ENCODE results near the gene GAS7. TPM values are rescaled to one million over a fixed set of nuclear protein-coding genes. Genes with fewer than 3 reads are reported as not detected.

GAS7 gene
- total RNA-seq, 2 donors from 2014 or later = 1.1 to 5.2 TPM

GRCh38 chr17:10041916-10042588 is 156.4 kb downstream of the GAS7 start:
- Mint-ChIP-seq H3K27me3 (peaks cover 12% of the 10 kb centered on the region), H3K27ac (no peak overlapping the region), H3K4me3 (no peak overlapping the region), H3K36me3 (ENCODE audit: low read depth) (peaks cover 4% of the 10 kb centered on the region), H3K4me1 (peaks cover 3% of the 10 kb centered on the region)
- no peaks in the 10 kb centered on the region for H3K9me3 ChIP-seq (ENCODE audit: control insufficient read depth, low read length, poor library complexity, severe bottlenecking)
- ATAC-seq = no peak
- DNase-seq = no peak

GRCh38 chr17:10041287-10041612 is 157.2 kb downstream of the GAS7 start:
- Mint-ChIP-seq H3K4me1 (peaks cover 3% of the 10 kb centered on the region), H3K4me3 (no peak overlapping the region), H3K27ac (no peak overlapping the region), H3K27me3 (peaks cover 20% of the 10 kb centered on the region), H3K36me3 (ENCODE audit: low read depth) (peaks cover 4% of the 10 kb centered on the region)
- ATAC-seq (no peak), DNase-seq (no peak)
- no peaks in the 10 kb centered on the region for H3K9me3 ChIP-seq (ENCODE audit: control insufficient read depth, low read length, poor library complexity, severe bottlenecking)

GRCh38 chr17:10036511-10037061 is 161.8 kb downstream of the GAS7 start:
- no peak overlapping the region for H3K4me3 Mint-ChIP-seq
- no peak overlapping the region for H3K27ac Mint-ChIP-seq
- DNase-seq (no peak), ATAC-seq (no peak)
- H3K9me3 ChIP-seq (ENCODE audit: control insufficient read depth, low read length, poor library complexity, severe bottlenecking) = no peaks in the 10 kb centered on the region
- no peaks in the 10 kb centered on the region for H3K4me1 Mint-ChIP-seq
- H3K36me3 Mint-ChIP-seq (ENCODE audit: low read depth) = peaks cover 4% of the 10 kb centered on the region
- H3K27me3 Mint-ChIP-seq = peaks cover 30% of the 10 kb centered on the region

GRCh38 chr17:10035885-10036284 is 162.5 kb downstream of the GAS7 start:
- no peak overlapping the region for H3K27ac Mint-ChIP-seq
- DNase-seq = no peak
- peaks cover 30% of the 10 kb centered on the region for H3K27me3 Mint-ChIP-seq
- H3K4me1 Mint-ChIP-seq = no peaks in the 10 kb centered on the region
- H3K9me3 ChIP-seq (ENCODE audit: control insufficient read depth, low read length, poor library complexity, severe bottlenecking) = no peaks in the 10 kb centered on the region
- ATAC-seq = no peak
- no peak overlapping the region for H3K4me3 Mint-ChIP-seq
- H3K36me3 Mint-ChIP-seq (ENCODE audit: low read depth) = peaks cover 4% of the 10 kb centered on the region

GRCh38 chr17:10034719-10035475 is 163.5 kb downstream of the GAS7 start:
- DNase-seq (no peak), ATAC-seq (no peak)
- H3K9me3 ChIP-seq (ENCODE audit: control insufficient read depth, low read length, poor library complexity, severe bottlenecking) = no peaks in the 10 kb centered on the region
- H3K27me3 Mint-ChIP-seq = peaks cover 28% of the 10 kb centered on the region
- H3K27ac Mint-ChIP-seq = no peak overlapping the region
- H3K4me1 Mint-ChIP-seq = no peaks in the 10 kb centered on the region
- H3K4me3 Mint-ChIP-seq = no peak overlapping the region
- peaks cover 1% of the 10 kb centered on the region for H3K36me3 Mint-ChIP-seq (ENCODE audit: low read depth)

- H3K27me3 Mint-ChIP-seq = peaks cover 25% of the 10 kb centered on the region
- no peak for DNase-seq
- no peaks in the 10 kb centered on the region for H3K36me3 Mint-ChIP-seq (ENCODE audit: low read depth)
These were observed 164.4 kb downstream of the GAS7 start for GRCh38 chr17:10033959-10034358.

GRCh38 chr17:10033449-10033848 is 165.0 kb downstream of the GAS7 start:
- Mint-ChIP-seq H3K27me3 (peaks cover 25% of the 10 kb centered on the region), H3K36me3 (ENCODE audit: low read depth) (no peaks in the 10 kb centered on the region), H3K4me3 (no peak overlapping the region), H3K27ac (no peak overlapping the region), H3K4me1 (no peaks in the 10 kb centered on the region)
- H3K9me3 ChIP-seq (ENCODE audit: control insufficient read depth, low read length, poor library complexity, severe bottlenecking) = no peaks in the 10 kb centered on the region
- no peak for ATAC-seq
- DNase-seq = no peak

More at GRCh38 chr17:10033959-10034358, 164.4 kb downstream of the GAS7 start:
- Mint-ChIP-seq H3K4me3 (no peak overlapping the region), H3K27ac (no peak overlapping the region), H3K4me1 (no peaks in the 10 kb centered on the region)
- H3K9me3 ChIP-seq (ENCODE audit: control insufficient read depth, low read length, poor library complexity, severe bottlenecking) = no peaks in the 10 kb centered on the region
- ATAC-seq = no peak

- DNase-seq = no peak
- Mint-ChIP-seq H3K4me3 (no peak overlapping the region), H3K27me3 (peaks cover 21% of the 10 kb centered on the region), H3K4me1 (no peaks in the 10 kb centered on the region), H3K27ac (no peak overlapping the region), H3K36me3 (ENCODE audit: low read depth) (no peaks in the 10 kb centered on the region)
- no peaks in the 10 kb centered on the region for H3K9me3 ChIP-seq (ENCODE audit: control insufficient read depth, low read length, poor library complexity, severe bottlenecking)
- ATAC-seq = no peak
These were observed 166.1 kb downstream of the GAS7 start for GRCh38 chr17:10032118-10032852.

GRCh38 chr17:10031606-10032005 is 166.8 kb downstream of the GAS7 start:
- ATAC-seq (no peak), DNase-seq (no peak)
- H3K9me3 ChIP-seq (ENCODE audit: control insufficient read depth, low read length, poor library complexity, severe bottlenecking) = no peaks in the 10 kb centered on the region
- no peak overlapping the region for H3K4me3 Mint-ChIP-seq
- peaks cover 18% of the 10 kb centered on the region for H3K27me3 Mint-ChIP-seq
- no peaks in the 10 kb centered on the region for H3K36me3 Mint-ChIP-seq (ENCODE audit: low read depth)
- no peak overlapping the region for H3K27ac Mint-ChIP-seq
- H3K4me1 Mint-ChIP-seq = no peaks in the 10 kb centered on the region

GRCh38 chr17:10031127-10031526 is 167.3 kb downstream of the GAS7 start:
- H3K27ac Mint-ChIP-seq = no peak overlapping the region

GRCh38 chr17:10029129-10029528 is 169.3 kb downstream of the GAS7 start:
- ATAC-seq = no peak
- Mint-ChIP-seq H3K27me3 (peaks cover 13% of the 10 kb centered on the region), H3K36me3 (ENCODE audit: low read depth) (no peaks in the 10 kb centered on the region), H3K4me1 (peaks cover 3% of the 10 kb centered on the region), H3K4me3 (no peak overlapping the region), H3K27ac (no peak overlapping the region)
- DNase-seq = no peak
- H3K9me3 ChIP-seq (ENCODE audit: control insufficient read depth, low read length, poor library complexity, severe bottlenecking) = no peaks in the 10 kb centered on the region

More at GRCh38 chr17:10031127-10031526, 167.3 kb downstream of the GAS7 start:
- ATAC-seq = no peak
- Mint-ChIP-seq H3K27me3 (peaks cover 18% of the 10 kb centered on the region), H3K4me1 (no peaks in the 10 kb centered on the region), H3K36me3 (ENCODE audit: low read depth) (no peaks in the 10 kb centered on the region), H3K4me3 (no peak overlapping the region)
- DNase-seq = no peak
- no peaks in the 10 kb centered on the region for H3K9me3 ChIP-seq (ENCODE audit: control insufficient read depth, low read length, poor library complexity, severe bottlenecking)

- H3K4me3 Mint-ChIP-seq = no peak overlapping the region
These were observed 172.2 kb downstream of the GAS7 start for GRCh38 chr17:10025976-10026901.

More at GRCh38 chr17:10025976-10026901, 172.2 kb downstream of the GAS7 start:
- no peak for ATAC-seq
- Mint-ChIP-seq H3K4me1 (peaks cover 3% of the 10 kb centered on the region), H3K27me3 (peaks cover 19% of the 10 kb centered on the region), H3K27ac (no peak overlapping the region), H3K36me3 (ENCODE audit: low read depth) (no peaks in the 10 kb centered on the region)
- DNase-seq = no peak
- no peaks in the 10 kb centered on the region for H3K9me3 ChIP-seq (ENCODE audit: control insufficient read depth, low read length, poor library complexity, severe bottlenecking)
